ENCODE measurements around the gene CLNK.

CLNK gene

GRCh38 chr4:10524196-10524833, 160.3 kb downstream of the CLNK start:
- DNase-seq (ENCODE audit: low read depth in 1 of 2, low spot score in 1 of 2) = no peak

- no peak for DNase-seq (ENCODE audit: low read depth in 1 of 2, low spot score in 1 of 2)
These were observed 163.1 kb downstream of the CLNK start for GRCh38 chr4:10521424-10521823.

GRCh38 chr4:10509733-10510132, 174.8 kb downstream of the CLNK start:
- no peak for DNase-seq (ENCODE audit: low read depth in 1 of 2, low spot score in 1 of 2)

GRCh38 chr4:10506077-10506476, 178.5 kb downstream of the CLNK start:
- no peak for DNase-seq (ENCODE audit: low read depth in 1 of 2, low spot score in 1 of 2)

GRCh38 chr4:10504570-10505179, 179.9 kb downstream of the CLNK start:
- no peak for DNase-seq (ENCODE audit: low read depth in 1 of 2, low spot score in 1 of 2)

- no peak for DNase-seq (ENCODE audit: low read depth in 1 of 2, low spot score in 1 of 2)
These were observed 181.9 kb downstream of the CLNK start for GRCh38 chr4:10502717-10503116.

GRCh38 chr4:10500776-10501175, 183.8 kb downstream of the CLNK start:
- DNase-seq (ENCODE audit: low read depth in 1 of 2, low spot score in 1 of 2) = no peak

GRCh38 chr4:10496200-10496599, 188.4 kb downstream of the CLNK start:
- DNase-seq (ENCODE audit: low read depth in 1 of 2, low spot score in 1 of 2) = no peak

GRCh38 chr4:10495651-10496050, 188.9 kb downstream of the CLNK start:
- DNase-seq (ENCODE audit: low read depth in 1 of 2, low spot score in 1 of 2) = no peak

GRCh38 chr4:10492464-10492863, 192.1 kb downstream of the CLNK start:
- DNase-seq (ENCODE audit: low read depth in 1 of 2, low spot score in 1 of 2) = no peak

- DNase-seq (ENCODE audit: low read depth in 1 of 2, low spot score in 1 of 2) = no peak
These were observed 193.2 kb downstream of the CLNK start for GRCh38 chr4:10491401-10491800.

GRCh38 chr4:10490996-10491395, 193.6 kb downstream of the CLNK start:
- DNase-seq (ENCODE audit: low read depth in 1 of 2, low spot score in 1 of 2) = no peak

GRCh38 chr4:10482913-10483312, 201.7 kb downstream of the CLNK start:
- no peak for DNase-seq (ENCODE audit: low read depth in 1 of 2, low spot score in 1 of 2)

- no peak for DNase-seq (ENCODE audit: low read depth in 1 of 2, low spot score in 1 of 2)
These were observed 204.0 kb downstream of the CLNK start for GRCh38 chr4:10480616-10481015.

GRCh38 chr4:10478621-10479020, 205.9 kb downstream of the CLNK start:
- no peak for DNase-seq (ENCODE audit: low read depth in 1 of 2, low spot score in 1 of 2)

- no peak for DNase-seq (ENCODE audit: low read depth in 1 of 2, low spot score in 1 of 2)
These were observed 214.1 kb downstream of the CLNK start for GRCh38 chr4:10470505-10470904.

- no peak for DNase-seq (ENCODE audit: low read depth in 1 of 2, low spot score in 1 of 2)
These were observed 218.4 kb downstream of the CLNK start for GRCh38 chr4:10466161-10466560.

GRCh38 chr4:10462876-10463275, 221.7 kb downstream of the CLNK start:
- DNase-seq (ENCODE audit: low read depth in 1 of 2, low spot score in 1 of 2) = no peak

- DNase-seq (ENCODE audit: low read depth in 1 of 2, low spot score in 1 of 2) = no peak
These were observed 222.6 kb downstream of the CLNK start for GRCh38 chr4:10461850-10462400.

- DNase-seq (ENCODE audit: low read depth in 1 of 2, low spot score in 1 of 2) = peak; percentile 52 to 59
These were observed 223.3 kb downstream of the CLNK start for GRCh38 chr4:10461091-10461849.

GRCh38 chr4:10460313-10461047, 224.1 kb downstream of the CLNK start:
- DNase-seq (ENCODE audit: low read depth in 1 of 2, low spot score in 1 of 2) = no peak

All from activated CD4-positive, alpha-beta T cell treated with anti-CD3 and anti-CD28 coated beads, Interleukin-2, amount 50 U/mL, for 24 hours (primary cell).